HCEC 1CT (cell line): Measurements from ENCODE around the gene RGS3.

Experiments used
- DNase-seq: peaks from one replicate; pipeline ENCODE4 v3.0.0-alpha.2; 2017

RGS3 gene

GRCh38 chr9:113492343-113493202, 29.0 kb downstream of the RGS3 start:
- no peak for DNase-seq

GRCh38 chr9:113493203-113493520, 29.6 kb downstream of the RGS3 start:
- DNase-seq: no peak

- no peak for DNase-seq
Measured at GRCh38 chr9:113495526-113495925, 32.0 kb downstream of the RGS3 start.

- DNase-seq: no peak
Measured at GRCh38 chr9:113497051-113497450, 33.5 kb downstream of the RGS3 start.

- DNase-seq: no peak
Measured at GRCh38 chr9:113499153-113499875, 35.8 kb downstream of the RGS3 start.

- DNase-seq: no peak
Measured at GRCh38 chr9:113499876-113500497, 36.5 kb downstream of the RGS3 start.

- no peak for DNase-seq
Measured at GRCh38 chr9:113501129-113501686, 37.7 kb downstream of the RGS3 start.

GRCh38 chr9:113501852-113502251, 38.3 kb downstream of the RGS3 start:
- DNase-seq: no peak

- DNase-seq: no peak
Measured at GRCh38 chr9:113502427-113503034, 39.0 kb downstream of the RGS3 start.

GRCh38 chr9:113503131-113503541, 39.6 kb downstream of the RGS3 start:
- DNase-seq: no peak

GRCh38 chr9:113503613-113504211, 40.2 kb downstream of the RGS3 start:
- no peak for DNase-seq

- DNase-seq: no peak
Measured at GRCh38 chr9:113504725-113505590, 41.4 kb downstream of the RGS3 start.

- no peak for DNase-seq
Measured at GRCh38 chr9:113506090-113506589, 42.6 kb downstream of the RGS3 start.

GRCh38 chr9:113507256-113507655, 43.7 kb downstream of the RGS3 start:
- no peak for DNase-seq

- peak; percentile 43 for DNase-seq
Measured at GRCh38 chr9:113508111-113508749, 44.7 kb downstream of the RGS3 start.

- peak; percentile 14 for DNase-seq
Measured at GRCh38 chr9:113509463-113509862, 45.9 kb downstream of the RGS3 start.

- DNase-seq: no peak
Measured at GRCh38 chr9:113511047-113511521, 47.6 kb downstream of the RGS3 start.

GRCh38 chr9:113511856-113512761, 48.6 kb downstream of the RGS3 start:
- peak; percentile 53 for DNase-seq

- no peak for DNase-seq
Measured at GRCh38 chr9:113513111-113513510, 49.6 kb downstream of the RGS3 start.

- no peak for DNase-seq
Measured at GRCh38 chr9:113513536-113513935, 50.0 kb downstream of the RGS3 start.
